HL-60 (cell line): ENCODE data around the gene GRIN2C.

Source experiments
- CTCF ChIP-seq: IDR thresholded peaks from one replicate; pipeline ENCODE4 v1.5.1; 2011; ENCODE audit warnings: low read length, control low read depth, inconsistent platforms; ENCODE audit not compliant: insufficient read depth
- POLR2AphosphoS5 ChIP-seq: IDR thresholded peaks from 2 replicates; pipeline ENCODE4 v1.6.1; 2012; ENCODE audit warnings: low read depth

- no peak for TF ChIP-seq CTCF
- no peak for TF ChIP-seq POLR2AphosphoS5
These were observed 820 bp downstream of the GRIN2C start for GRCh38 chr17:74858672-74859458.
